ENCODE measurements around the gene ST8SIA4. TPM values are rescaled to one million over a fixed set of nuclear protein-coding genes. Genes with fewer than 3 reads are reported as not detected.

The ST8SIA4 gene
- total RNA-seq, 1 experiment from 2014 or later, result not detected

- Histone ChIP-seq H2BK20ac (ENCODE audit: low read depth, low read length, poor library complexity, severe bottlenecking) (no peak overlapping the region), H4K5ac (ENCODE audit: insufficient read length, low read depth, low read length) (no peak overlapping the region), H2BK15ac (ENCODE audit: low read depth, low read length) (no peak overlapping the region), H3K23ac (ENCODE audit: insufficient read length, low read depth, low read length) (no peak overlapping the region), H3K56ac (ENCODE audit: insufficient read length, low read depth, low read length) (no peak overlapping the region), H2BK120ac (ENCODE audit: low read depth, low read length, poor library complexity, severe bottlenecking) (no peak overlapping the region), H3K18ac (ENCODE audit: insufficient read length, low read depth, low read length) (no peak overlapping the region), H2BK5ac (ENCODE audit: insufficient read length, low read length) (no peak overlapping the region), H2AFZ (ENCODE audit: low read length) (no peak overlapping the region), H3K79me2 (ENCODE audit: insufficient read depth, low read length) (no peaks in the 10 kb centered on the region), H3K14ac (ENCODE audit: insufficient read depth, low read length) (no peak overlapping the region), H3K9me3 (ENCODE audit: control insufficient read depth, low read depth, low read length) (no peaks in the 10 kb centered on the region), H4K91ac (ENCODE audit: insufficient read length, low read depth, low read length) (no peak overlapping the region), H4K8ac (replicated peaks; ENCODE audit: insufficient read length, low read depth, low read length) (no peak overlapping the region), H3K23me2 (ENCODE audit: insufficient read length, low read depth, low read length, poor library complexity, severe bottlenecking) (no peaks in the 10 kb centered on the region), H3K27me3 (ENCODE audit: insufficient read depth, low read length) (no peaks in the 10 kb centered on the region), H3K4me2 (ENCODE audit: insufficient read depth, insufficient read length, low read length) (no peak overlapping the region), H2AK5ac (ENCODE audit: insufficient read length, low read length) (no peak overlapping the region), H3K9ac (ENCODE audit: extremely low read depth, insufficient read length, low read length) (no peak overlapping the region), H3K79me1 (ENCODE audit: insufficient read depth, low read depth, low read length, poor library complexity, severe bottlenecking) (no peaks in the 10 kb centered on the region), H3K4ac (ENCODE audit: low read depth, low read length) (no peak overlapping the region), H4K20me1 (ENCODE audit: control insufficient read depth, insufficient read depth, insufficient read length) (no peaks in the 10 kb centered on the region), H3T11ph (ENCODE audit: low read length) (no peak overlapping the region), H2BK12ac (ENCODE audit: insufficient read length, low read depth, low read length) (no peak overlapping the region), H3K27ac (ENCODE audit: insufficient read length, low read depth, low read length) (no peak overlapping the region), H3K4me1 (ENCODE audit: insufficient read depth, low read length) (no peaks in the 10 kb centered on the region)
- no CpG with 5 or more reads among the region's 2 CpGs for WGBS (ENCODE audit: extremely low coverage, insufficient read length, low lambda C conversion rate)
- Mint-ChIP-seq H3K4me1 (no peaks in the 10 kb centered on the region), H3K9me3 (no peaks in the 10 kb centered on the region), H3K27ac (no peak overlapping the region), H3K27me3 (ENCODE audit: low read depth) (no peaks in the 10 kb centered on the region), H3K4me3 (no peak overlapping the region), H3K36me3 (ENCODE audit: insufficient read depth in 1 of 3, low read depth in 3 of 3) (no peaks in the 10 kb centered on the region)
- no peak for TF ChIP-seq CTCF (conservative IDR thresholded peaks at IDR 0.05)
- DNase-seq, result no peak
These were observed 68.6 kb downstream of the ST8SIA4 start for GRCh38 chr5:100834519-100834918.
